K562 (cell line): ENCODE results near the gene TOR1B. TPM values are rescaled to one million over a fixed set of nuclear protein-coding genes. Genes with fewer than 3 reads are reported as not detected.

Source experiments
- ARHGAP35 ChIP-seq: fragments of 450-650 bp; IDR thresholded peaks from 2 replicates; pipeline ENCODE4 v1.6.1; 2018; ENCODE audit not compliant: partially characterized antibody
- ASH1L ChIP-seq: fragments of 450-650 bp; IDR thresholded peaks from 2 replicates; pipeline ENCODE4 v1.6.1; 2018; ENCODE audit warnings: borderline replicate concordance, mild to moderate bottlenecking, low read depth; ENCODE audit not compliant: partially characterized antibody
- CBX5 ChIP-seq: IDR thresholded peaks from 2 replicates; pipeline ENCODE4 v1.6.1; 2014; ENCODE audit warnings: low read depth, borderline replicate concordance
- HDAC1 ChIP-seq, 2 experiments: fragments of 450-650 bp; IDR thresholded peaks; 2 replicates each; pipeline ENCODE4 v1.6.1; 2016 to 2017; ENCODE audit warnings: inconsistent platforms in 1 of 2, mild to moderate bottlenecking in 1 of 2, moderate library complexity in 1 of 2
- LARP7 ChIP-seq: fragments of 450-650 bp; IDR thresholded peaks from 2 replicates; pipeline ENCODE4 v1.6.1; 2016
- MCM7 ChIP-seq, 2 experiments: fragments of 450-650 bp; IDR thresholded peaks; 2 replicates each; pipeline ENCODE4 v1.6.1; 2016 to 2018
- MYBL2 ChIP-seq, 2 experiments: fragments of 450-650 bp in 1 of 2; sonication (generic) in 1 of 2; formaldehyde crosslinking in 1 of 2; IDR thresholded peaks; 2 replicates each; pipeline versions ENCODE4 v1.6.1 to v1.8.1; 2017 to 2022; ENCODE audit warnings: borderline replicate concordance in 1 of 2, inconsistent platforms in 1 of 2, low read depth in 1 of 2, mild to moderate bottlenecking in 1 of 2, missing genetic modification reagents in 1 of 2, moderate library complexity in 1 of 2
- NONO ChIP-seq, 2 experiments: fragments of 200-400 bp in 1 of 2; fragments of 450-650 bp in 1 of 2; formaldehyde crosslinking in 1 of 2; IDR thresholded peaks; 2 replicates each; pipeline ENCODE4 v1.6.1; 2017; ENCODE audit warnings: low read depth in 2 of 2, mild to moderate bottlenecking in 2 of 2, moderate library complexity in 2 of 2, low read length in 1 of 2
- ZNF79 ChIP-seq: fragments of 250-450 bp; sonication (Bioruptor Pico); IDR thresholded peaks from 2 replicates; pipeline ENCODE4 v1.4.0; 2020; ENCODE audit warnings: low read depth, mild to moderate bottlenecking, moderate library complexity
- polyA plus RNA-seq, 8 experiments: library from polyadenylated mRNA; depleted of rRNA in 4 of 8; stranded (reverse) in 5 of 8; unstranded in 3 of 8; fragments of >200 nt; fragmentation: Nextera tagmentation in 2 of 8; fragmentation: Illumina TruSeq in 1 of 8; extraction: Ambion mirVana in 2 of 8; extraction: Trizol in 1 of 8; gene quantifications; 2 replicates each; pipeline versions ENCODE4 v1.2.1 to v1.2.3, GENCODE V29; 2011 to 2014; ENCODE audit warnings: inconsistent platforms in 1 of 8, missing spikeins in 1 of 8
- total RNA-seq, 7 experiments: library from RNA; depleted of rRNA in 6 of 7; stranded (reverse); fragments of >200 nt in 6 of 7; fragmentation: Illumina TruSeq in 2 of 7; extraction: Trizol in 2 of 7; gene quantifications; 2 replicates each; pipeline versions ENCODE4 v1.2.1 to v1.2.3, GENCODE V29; 2011 to 2021; ENCODE audit warnings: low replicate concordance in 1 of 7
- TF ChIP-seq, protein P1 (sequence below): fragments of 450-650 bp; formaldehyde crosslinking; IDR thresholded peaks from 2 replicates; pipeline ENCODE4 v1.4.0; 2020; ENCODE audit warnings: mild to moderate bottlenecking, mixed read lengths
- TF ChIP-seq, protein P2 (sequence below): fragments of 450-650 bp; IDR thresholded peaks from 2 replicates; pipeline ENCODE4 v1.6.1; 2018; ENCODE audit warnings: mild to moderate bottlenecking, low read depth; ENCODE audit not compliant: partially characterized antibody
- TF ChIP-seq, protein P3 (sequence below): fragments of 450-650 bp; IDR thresholded peaks from 2 replicates; pipeline ENCODE4 v1.7.1; 2018; ENCODE audit warnings: mild to moderate bottlenecking, low read depth; ENCODE audit not compliant: partially characterized antibody
- TF ChIP-seq, protein P4 (sequence below): fragments of 450-650 bp; IDR thresholded peaks from 2 replicates; pipeline ENCODE4 v1.6.1; 2016; ENCODE audit warnings: borderline replicate concordance

Gene TOR1B
- total and polyA plus RNA-seq, 9 of the 15 experiments (the other 6 are each of a cell fraction or from before 2014, with no cell fraction given), result 4.2 to 36.5 (median 24.6) TPM

DNA sequence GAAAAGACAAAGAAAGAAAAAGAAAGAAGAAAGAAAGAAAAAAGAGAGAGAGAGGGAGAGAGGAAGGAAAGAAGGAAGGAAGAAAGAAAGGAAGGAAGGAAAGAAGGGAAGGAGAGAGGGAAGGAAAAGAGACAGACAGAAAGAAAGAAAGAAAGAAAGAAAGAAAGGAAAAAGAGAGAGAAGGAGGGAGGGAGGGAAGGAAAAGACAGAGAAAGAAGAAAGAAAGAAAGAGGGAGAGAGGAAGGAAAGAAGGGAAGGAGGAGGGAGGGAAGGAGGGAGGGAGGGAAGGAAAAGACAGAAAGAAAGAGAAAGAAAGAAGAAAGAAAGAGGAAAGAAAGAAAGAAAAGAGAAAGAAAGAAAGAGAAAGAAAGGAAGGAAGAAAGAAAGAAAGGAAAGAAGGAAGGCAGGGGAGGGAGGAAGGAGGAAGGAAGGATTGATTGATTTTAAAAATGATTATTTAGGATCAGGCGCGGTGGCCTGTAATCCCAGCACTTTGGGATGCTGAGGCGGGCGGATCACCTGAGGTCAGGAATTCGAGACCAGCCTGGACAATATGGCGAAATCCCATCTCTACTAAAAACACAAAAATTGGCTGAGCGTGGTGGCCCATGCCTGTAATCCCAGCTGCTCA lies 23.3 kb upstream of the TOR1B start (continued):
- TF ChIP-seq, protein P1, sequence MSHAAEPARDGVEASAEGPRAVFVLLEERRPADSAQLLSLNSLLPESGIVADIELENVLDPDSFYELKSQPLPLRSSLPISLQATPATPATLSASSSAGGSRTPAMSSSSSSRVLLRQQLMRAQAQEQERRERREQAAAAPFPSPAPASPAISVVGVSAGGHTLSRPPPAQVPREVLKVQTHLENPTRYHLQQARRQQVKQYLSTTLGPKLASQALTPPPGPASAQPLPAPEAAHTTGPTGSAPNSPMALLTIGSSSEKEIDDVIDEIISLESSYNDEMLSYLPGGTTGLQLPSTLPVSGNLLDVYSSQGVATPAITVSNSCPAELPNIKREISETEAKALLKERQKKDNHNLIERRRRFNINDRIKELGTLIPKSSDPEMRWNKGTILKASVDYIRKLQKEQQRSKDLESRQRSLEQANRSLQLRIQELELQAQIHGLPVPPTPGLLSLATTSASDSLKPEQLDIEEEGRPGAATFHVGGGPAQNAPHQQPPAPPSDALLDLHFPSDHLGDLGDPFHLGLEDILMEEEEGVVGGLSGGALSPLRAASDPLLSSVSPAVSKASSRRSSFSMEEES (CRISPR knock-in tag), result no peak
- peak; percentile 85 for TF ChIP-seq ARHGAP35
- no peak for TF ChIP-seq CBX5
- no peak for TF ChIP-seq NONO (IDR thresholded peaks at IDR 0.05; ENCODE audit: low read depth in 2 of 2, low read length in 1 of 2)
- TF ChIP-seq HDAC1 (IDR thresholded peaks at IDR 0.05), result peak in 1 of 2 experiments; percentile 63; a peak in 1 of 4 replicates
- TF ChIP-seq, protein P2, sequence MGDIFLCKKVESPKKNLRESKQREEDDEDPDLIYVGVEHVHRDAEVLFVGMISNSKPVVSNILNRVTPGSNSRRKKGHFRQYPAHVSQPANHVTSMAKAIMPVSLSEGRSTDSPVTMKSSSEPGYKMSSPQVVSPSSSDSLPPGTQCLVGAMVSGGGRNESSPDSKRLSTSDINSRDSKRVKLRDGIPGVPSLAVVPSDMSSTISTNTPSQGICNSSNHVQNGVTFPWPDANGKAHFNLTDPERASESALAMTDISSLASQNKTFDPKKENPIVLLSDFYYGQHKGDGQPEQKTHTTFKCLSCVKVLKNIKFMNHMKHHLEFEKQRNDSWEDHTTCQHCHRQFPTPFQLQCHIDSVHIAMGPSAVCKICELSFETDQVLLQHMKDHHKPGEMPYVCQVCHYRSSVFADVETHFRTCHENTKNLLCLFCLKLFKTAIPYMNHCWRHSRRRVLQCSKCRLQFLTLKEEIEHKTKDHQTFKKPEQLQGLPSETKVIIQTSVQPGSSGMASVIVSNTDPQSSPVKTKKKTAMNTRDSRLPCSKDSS, result peak; percentile 33
- TF ChIP-seq LARP7, result peak; percentile 70; the same call in 1 of the 2 replicates
- TF ChIP-seq MYBL2 (IDR thresholded peaks at IDR 0.05; ENCODE audit: low read depth), result 0 out of 2 replicates have a peak, but pooled peaks have one; percentile 40
- no peak for TF ChIP-seq MYBL2 (CRISPR knock-in tag; IDR thresholded peaks at IDR 0.05; ENCODE audit: borderline replicate concordance)
- no peak for TF ChIP-seq ZNF79 (CRISPR knock-in tag)
- TF ChIP-seq, protein P3, sequence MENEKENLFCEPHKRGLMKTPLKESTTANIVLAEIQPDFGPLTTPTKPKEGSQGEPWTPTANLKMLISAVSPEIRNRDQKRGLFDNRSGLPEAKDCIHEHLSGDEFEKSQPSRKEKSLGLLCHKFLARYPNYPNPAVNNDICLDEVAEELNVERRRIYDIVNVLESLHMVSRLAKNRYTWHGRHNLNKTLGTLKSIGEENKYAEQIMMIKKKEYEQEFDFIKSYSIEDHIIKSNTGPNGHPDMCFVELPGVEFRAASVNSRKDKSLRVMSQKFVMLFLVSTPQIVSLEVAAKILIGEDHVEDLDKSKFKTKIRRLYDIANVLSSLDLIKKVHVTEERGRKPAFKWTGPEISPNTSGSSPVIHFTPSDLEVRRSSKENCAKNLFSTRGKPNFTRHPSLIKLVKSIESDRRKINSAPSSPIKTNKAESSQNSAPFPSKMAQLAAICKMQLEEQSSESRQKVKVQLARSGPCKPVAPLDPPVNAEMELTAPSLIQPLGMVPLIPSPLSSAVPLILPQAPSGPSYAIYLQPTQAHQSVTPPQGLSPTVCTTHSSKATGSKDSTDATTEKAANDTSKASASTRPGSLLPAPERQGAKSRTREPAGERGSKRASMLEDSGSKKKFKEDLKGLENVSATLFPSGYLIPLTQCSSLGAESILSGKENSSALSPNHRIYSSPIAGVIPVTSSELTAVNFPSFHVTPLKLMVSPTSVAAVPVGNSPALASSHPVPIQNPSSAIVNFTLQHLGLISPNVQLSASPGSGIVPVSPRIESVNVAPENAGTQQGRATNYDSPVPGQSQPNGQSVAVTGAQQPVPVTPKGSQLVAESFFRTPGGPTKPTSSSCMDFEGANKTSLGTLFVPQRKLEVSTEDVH, result peak; percentile 20
- TF ChIP-seq MCM7 (IDR thresholded peaks at IDR 0.05), result 0 out of 4 replicates have a peak, but pooled peaks of 1 of the 2 experiments have one; percentile 64
- TF ChIP-seq, protein P4, sequence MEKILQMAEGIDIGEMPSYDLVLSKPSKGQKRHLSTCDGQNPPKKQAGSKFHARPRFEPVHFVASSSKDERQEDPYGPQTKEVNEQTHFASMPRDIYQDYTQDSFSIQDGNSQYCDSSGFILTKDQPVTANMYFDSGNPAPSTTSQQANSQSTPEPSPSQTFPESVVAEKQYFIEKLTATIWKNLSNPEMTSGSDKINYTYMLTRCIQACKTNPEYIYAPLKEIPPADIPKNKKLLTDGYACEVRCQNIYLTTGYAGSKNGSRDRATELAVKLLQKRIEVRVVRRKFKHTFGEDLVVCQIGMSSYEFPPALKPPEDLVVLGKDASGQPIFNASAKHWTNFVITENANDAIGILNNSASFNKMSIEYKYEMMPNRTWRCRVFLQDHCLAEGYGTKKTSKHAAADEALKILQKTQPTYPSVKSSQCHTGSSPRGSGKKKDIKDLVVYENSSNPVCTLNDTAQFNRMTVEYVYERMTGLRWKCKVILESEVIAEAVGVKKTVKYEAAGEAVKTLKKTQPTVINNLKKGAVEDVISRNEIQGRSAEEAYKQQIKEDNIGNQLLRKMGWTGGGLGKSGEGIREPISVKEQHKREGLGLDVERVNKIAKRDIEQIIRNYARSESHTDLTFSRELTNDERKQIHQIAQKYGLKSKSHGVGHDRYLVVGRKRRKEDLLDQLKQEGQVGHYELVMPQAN, result peak; percentile 57
- TF ChIP-seq ASH1L, result peak; percentile 53
